ENCODE measurements around the gene ACOT13. TPM values are rescaled to one million over a fixed set of nuclear protein-coding genes. Genes with fewer than 3 reads are reported as not detected.
A peak's percentile ranks its signal among the peaks of the same experiment; 100 is the strongest.
"Not testable (repeated sequence)": the region's sequence is repeated elsewhere in the genome, so short reads cannot be mapped to it uniquely, and the experiment has no call there.

The ACOT13 gene
- total RNA-seq, 2 donors from 2014 or later, result 36.2 to 43.1 TPM

DNA sequence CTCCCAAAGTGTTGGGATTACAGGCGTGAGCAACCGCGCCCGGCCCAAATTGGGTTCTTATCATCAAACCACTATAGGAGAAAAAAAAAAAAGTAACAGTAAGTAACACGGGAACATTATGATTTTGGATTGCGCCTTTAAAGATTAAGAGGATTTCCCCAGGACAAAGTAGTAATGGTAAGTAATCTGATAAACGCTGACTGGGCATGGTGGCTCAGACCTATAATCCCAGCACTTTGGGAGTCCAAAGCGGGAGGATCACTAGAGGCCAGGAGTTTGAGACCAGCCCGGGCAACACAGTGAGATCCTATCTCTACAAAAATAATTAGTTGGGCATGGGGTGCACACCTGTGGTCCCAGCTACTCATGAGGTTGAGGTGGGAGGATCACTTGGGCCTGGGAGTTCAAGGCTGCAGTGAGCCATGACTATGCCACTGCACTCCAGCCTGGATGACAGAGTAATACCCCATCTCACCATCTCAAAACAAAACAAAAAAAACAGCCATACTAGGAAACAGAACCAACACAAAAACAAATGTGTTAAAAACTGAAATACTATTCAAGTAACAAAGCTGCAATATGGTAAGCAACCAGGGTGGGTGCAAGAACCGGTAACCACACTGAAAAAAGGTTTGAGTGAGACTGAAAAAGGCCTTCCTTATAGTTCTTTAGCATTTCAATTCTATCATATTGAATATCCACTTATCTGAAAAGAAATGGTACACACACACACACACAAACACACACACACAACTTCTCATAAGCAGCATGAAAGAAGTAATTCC, 43.8 kb downstream of the ACOT13 start:
- Histone ChIP-seq H3K4me1 (ENCODE audit: control insufficient read depth, insufficient read depth, low read length) (no peaks in the 10 kb centered on the region), H3K27me3 (ENCODE audit: control insufficient read depth, insufficient read depth, low read length, poor library complexity, severe bottlenecking) (no peaks in the 10 kb centered on the region), H3K36me3 (ENCODE audit: control insufficient read depth, insufficient read depth, low read length) (peaks cover 98% of the 10 kb centered on the region), H3K27ac (ENCODE audit: low read depth, low read length) (no peak overlapping the region), H3K9ac (ENCODE audit: extremely low read depth, low read length, poor library complexity, severe bottlenecking) (no peak overlapping the region), H3K4me3 (ENCODE audit: low read length) (no peak overlapping the region), H3K9me3 (ENCODE audit: control insufficient read depth, low read length) (no peaks in the 10 kb centered on the region)
- DNase-seq, result no peak
- WGBS, 2 experiments (ENCODE audit: insufficient coverage in 1 of 2, insufficient read length in 1 of 2), result 90 to 98% methylated on average over 4 to 10 of the region's 10 CpGs
- Mint-ChIP-seq H3K4me3 (no peak overlapping the region), H3K27ac (peak overlapping the region; percentile 37), H3K9me3 (no peaks in the 10 kb centered on the region), H3K36me3 (ENCODE audit: low read depth) (peaks cover 88% of the 10 kb centered on the region), H3K27me3 (ENCODE audit: insufficient read depth) (no peaks in the 10 kb centered on the region), H3K4me1 (peaks cover 4% of the 10 kb centered on the region)
- TF ChIP-seq, protein P1, sequence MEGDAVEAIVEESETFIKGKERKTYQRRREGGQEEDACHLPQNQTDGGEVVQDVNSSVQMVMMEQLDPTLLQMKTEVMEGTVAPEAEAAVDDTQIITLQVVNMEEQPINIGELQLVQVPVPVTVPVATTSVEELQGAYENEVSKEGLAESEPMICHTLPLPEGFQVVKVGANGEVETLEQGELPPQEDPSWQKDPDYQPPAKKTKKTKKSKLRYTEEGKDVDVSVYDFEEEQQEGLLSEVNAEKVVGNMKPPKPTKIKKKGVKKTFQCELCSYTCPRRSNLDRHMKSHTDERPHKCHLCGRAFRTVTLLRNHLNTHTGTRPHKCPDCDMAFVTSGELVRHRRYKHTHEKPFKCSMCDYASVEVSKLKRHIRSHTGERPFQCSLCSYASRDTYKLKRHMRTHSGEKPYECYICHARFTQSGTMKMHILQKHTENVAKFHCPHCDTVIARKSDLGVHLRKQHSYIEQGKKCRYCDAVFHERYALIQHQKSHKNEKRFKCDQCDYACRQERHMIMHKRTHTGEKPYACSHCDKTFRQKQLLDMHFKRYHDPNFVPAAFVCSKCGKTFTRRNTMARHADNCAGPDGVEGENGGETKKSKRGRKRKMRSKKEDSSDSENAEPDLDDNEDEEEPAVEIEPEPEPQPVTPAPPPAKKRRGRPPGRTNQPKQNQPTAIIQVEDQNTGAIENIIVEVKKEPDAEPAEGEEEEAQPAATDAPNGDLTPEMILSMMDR (conservative IDR thresholded peaks at IDR 0.05), result no peak

DNA sequence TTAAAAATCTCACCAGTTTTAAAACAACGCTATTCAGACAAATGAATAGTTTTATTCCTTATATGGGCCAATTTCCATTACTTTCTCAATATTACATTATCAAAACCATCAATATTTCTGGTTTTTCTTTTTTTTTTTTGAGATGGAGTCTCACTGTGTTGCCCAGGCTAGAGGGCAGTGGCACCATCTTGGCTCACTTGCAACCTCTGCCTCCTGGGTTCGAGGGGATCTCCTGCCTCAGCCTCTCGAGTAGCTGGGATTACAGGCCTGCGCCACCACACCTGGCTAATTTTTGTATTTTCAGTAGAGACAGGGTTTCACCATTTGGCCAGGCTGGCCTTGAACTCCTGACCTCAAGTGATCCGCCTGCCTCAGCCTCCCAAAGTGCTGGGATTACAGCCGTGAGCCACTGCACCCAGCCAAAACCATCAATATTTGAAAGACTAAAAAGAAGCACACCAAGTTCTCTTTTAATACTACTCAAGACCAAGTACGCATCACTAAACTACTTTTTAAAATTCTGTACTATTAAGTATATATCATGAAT, 49.8 kb downstream of the ACOT13 start:
- WGBS, 2 experiments (ENCODE audit: insufficient coverage in 1 of 2, insufficient read length in 1 of 2), result 93 to 98% methylated on average over 5 to 7 of the region's 7 CpGs
- not testable (repeated sequence) for H3K9me3 Mint-ChIP-seq; H3K27me3 Mint-ChIP-seq (ENCODE audit: insufficient read depth); H3K27ac ChIP-seq (ENCODE audit: low read depth, low read length); H3K9ac ChIP-seq (ENCODE audit: extremely low read depth, low read length, poor library complexity, severe bottlenecking); DNase-seq; H3K4me1 ChIP-seq (ENCODE audit: control insufficient read depth, insufficient read depth, low read length); H3K27ac Mint-ChIP-seq; H3K9me3 ChIP-seq (ENCODE audit: control insufficient read depth, low read length); H3K27me3 ChIP-seq (ENCODE audit: control insufficient read depth, insufficient read depth, low read length, poor library complexity, severe bottlenecking)
- Histone ChIP-seq H3K4me3 (ENCODE audit: low read length) (peak overlapping the region; percentile 89), H3K36me3 (ENCODE audit: control insufficient read depth, insufficient read depth, low read length) (peaks cover 65% of the 10 kb centered on the region)
- Mint-ChIP-seq H3K4me1 (peaks cover 32% of the 10 kb centered on the region), H3K36me3 (ENCODE audit: low read depth) (peaks cover 68% of the 10 kb centered on the region), H3K4me3 (peak overlapping the region; percentile 98)

DNA sequence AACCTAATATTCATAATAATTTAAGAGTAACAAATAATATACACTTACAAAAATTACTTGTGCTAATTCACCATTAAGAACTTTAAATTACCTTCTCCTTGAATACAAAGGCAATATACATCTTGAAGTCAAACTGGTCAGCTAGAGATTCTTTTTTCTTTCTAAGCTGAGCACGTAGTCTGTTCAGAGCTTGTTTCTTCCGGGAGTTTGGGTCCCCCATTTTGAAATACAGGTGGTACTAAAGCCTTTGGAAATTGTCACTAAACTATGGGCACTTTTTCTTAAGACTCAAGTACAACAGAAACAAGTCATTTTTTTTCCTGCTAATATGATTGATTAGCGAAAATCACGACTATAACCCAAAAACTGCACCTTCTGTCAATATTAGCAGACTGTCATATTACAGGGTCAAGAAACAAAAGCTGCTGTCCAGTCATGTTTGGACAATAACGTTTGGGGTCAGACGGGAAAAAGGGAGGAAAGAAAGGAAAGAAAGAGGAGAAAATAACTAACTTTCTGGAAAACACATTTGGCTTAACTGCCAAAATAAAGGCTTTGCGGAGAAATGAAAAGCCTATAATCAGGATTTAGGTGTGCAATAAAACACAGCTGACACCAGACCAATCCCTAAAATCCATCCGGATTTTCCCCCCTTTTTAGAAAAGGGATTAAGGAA, 51.7 kb downstream of the ACOT13 start:
- H3K4me3 Mint-ChIP-seq, result peak overlapping the region; percentile 98
- H3K4me1 Mint-ChIP-seq, result peaks cover 32% of the 10 kb centered on the region
- no peaks in the 10 kb centered on the region for H3K27me3 ChIP-seq (ENCODE audit: control insufficient read depth, insufficient read depth, low read length, poor library complexity, severe bottlenecking)
- H3K27ac Mint-ChIP-seq, result peak overlapping the region; percentile 99
- no peaks in the 10 kb centered on the region for H3K9me3 ChIP-seq (ENCODE audit: control insufficient read depth, low read length)
- peak overlapping the region; percentile 89 for H3K4me3 ChIP-seq (ENCODE audit: low read length)
- TF ChIP-seq, protein P1 (conservative IDR thresholded peaks at IDR 0.05), result no peak
- H3K27me3 Mint-ChIP-seq (ENCODE audit: insufficient read depth), result no peaks in the 10 kb centered on the region
- no peaks in the 10 kb centered on the region for H3K9me3 Mint-ChIP-seq
- peaks cover 46% of the 10 kb centered on the region for H3K36me3 ChIP-seq (ENCODE audit: control insufficient read depth, insufficient read depth, low read length)
- no peak overlapping the region for H3K27ac ChIP-seq (ENCODE audit: low read depth, low read length)
- no peaks in the 10 kb centered on the region for H3K4me1 ChIP-seq (ENCODE audit: control insufficient read depth, insufficient read depth, low read length)
- H3K9ac ChIP-seq (ENCODE audit: extremely low read depth, low read length, poor library complexity, severe bottlenecking), result peak overlapping the region; percentile 100
- peaks cover 52% of the 10 kb centered on the region for H3K36me3 Mint-ChIP-seq (ENCODE audit: low read depth)
- DNase-seq, result no peak
- 35 to 45% methylated on average over 5 to 7 of the region's 8 CpGs for WGBS, 2 experiments (ENCODE audit: insufficient coverage in 1 of 2, insufficient read length in 1 of 2)

All from endodermal cell (in vitro differentiated cells).